ENCODE measurements around the gene VPS9D1.

Gene VPS9D1

GRCh38 chr16:89732918-89733242 is 12.2 kb upstream of the VPS9D1 start:
- in situ Hi-C loops (cut with MboI; ENCODE audit: low sequenced_read_pairs), result no loop called here

- in situ Hi-C loops (cut with MboI; ENCODE audit: low sequenced_read_pairs), result no loop called here
These were observed 11.6 kb upstream of the VPS9D1 start for GRCh38 chr16:89732142-89732917.

- in situ Hi-C loops (cut with MboI; ENCODE audit: low sequenced_read_pairs), result no loop called here
These were observed 10.0 kb upstream of the VPS9D1 start for GRCh38 chr16:89730610-89731234.

DNA sequence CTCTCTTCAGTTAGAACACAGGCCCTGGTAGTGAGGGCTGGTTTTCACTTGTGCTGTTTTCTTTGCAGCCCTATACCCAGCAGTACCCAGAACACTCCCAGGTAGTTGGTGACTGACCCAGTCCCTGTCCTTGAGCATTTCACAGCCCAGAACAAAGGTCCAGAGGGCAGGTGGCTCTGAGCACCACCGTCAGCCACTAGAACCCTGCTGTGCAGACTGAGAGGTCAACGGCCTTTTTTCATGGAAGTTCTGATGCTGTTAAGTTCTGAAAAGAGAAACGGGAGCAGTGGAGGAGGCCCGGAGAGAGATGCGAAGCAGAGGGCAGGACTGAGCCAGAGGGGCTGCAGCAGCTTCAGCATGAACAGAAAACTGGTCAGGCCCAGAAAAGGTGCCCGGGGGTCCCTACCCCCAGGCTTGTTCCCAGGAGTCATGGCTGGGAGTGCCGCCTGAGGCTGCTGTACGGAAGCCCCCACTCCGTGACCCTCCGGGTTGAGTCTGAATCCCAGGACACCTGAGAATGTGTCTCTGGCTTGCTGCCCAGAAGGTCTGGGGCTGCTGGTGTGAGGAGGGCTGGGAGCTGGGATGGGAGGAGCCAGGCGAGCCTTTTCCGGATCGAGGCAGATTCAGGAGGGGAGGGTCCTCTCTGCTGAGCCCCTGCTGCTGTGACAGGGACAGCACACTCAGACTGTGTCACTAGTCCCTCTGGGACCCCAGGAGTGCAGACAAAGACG is 9.3 kb upstream of the VPS9D1 start:
- in situ Hi-C loops (cut with MboI; ENCODE audit: low sequenced_read_pairs), result no loop called here

DNA sequence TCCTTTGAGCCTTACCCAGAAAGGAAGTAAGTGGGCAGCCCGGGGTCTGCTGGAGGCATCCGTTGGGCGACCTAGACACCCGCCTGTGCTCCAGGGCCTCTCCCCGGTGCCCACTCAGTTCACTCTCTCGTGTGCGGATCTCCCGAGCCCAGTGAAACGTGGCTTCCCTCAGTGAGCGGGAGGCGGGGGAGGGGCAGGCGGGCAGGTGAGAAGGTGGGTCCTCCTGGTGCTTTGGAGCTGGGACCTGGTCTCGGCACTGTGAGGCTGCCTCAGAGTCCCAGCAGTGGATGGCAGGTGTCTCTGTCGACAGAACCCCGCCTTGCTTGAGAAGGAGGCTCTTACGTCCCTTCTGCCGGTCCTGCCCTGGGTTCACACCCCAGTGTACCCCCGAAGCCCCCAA is 8.6 kb upstream of the VPS9D1 start:
- in situ Hi-C loops (cut with MboI; ENCODE audit: low sequenced_read_pairs), result no loop called here

- in situ Hi-C loops (cut with MboI; ENCODE audit: low sequenced_read_pairs), result no loop called here
These were observed 6.9 kb upstream of the VPS9D1 start for GRCh38 chr16:89727406-89728120.

DNA sequence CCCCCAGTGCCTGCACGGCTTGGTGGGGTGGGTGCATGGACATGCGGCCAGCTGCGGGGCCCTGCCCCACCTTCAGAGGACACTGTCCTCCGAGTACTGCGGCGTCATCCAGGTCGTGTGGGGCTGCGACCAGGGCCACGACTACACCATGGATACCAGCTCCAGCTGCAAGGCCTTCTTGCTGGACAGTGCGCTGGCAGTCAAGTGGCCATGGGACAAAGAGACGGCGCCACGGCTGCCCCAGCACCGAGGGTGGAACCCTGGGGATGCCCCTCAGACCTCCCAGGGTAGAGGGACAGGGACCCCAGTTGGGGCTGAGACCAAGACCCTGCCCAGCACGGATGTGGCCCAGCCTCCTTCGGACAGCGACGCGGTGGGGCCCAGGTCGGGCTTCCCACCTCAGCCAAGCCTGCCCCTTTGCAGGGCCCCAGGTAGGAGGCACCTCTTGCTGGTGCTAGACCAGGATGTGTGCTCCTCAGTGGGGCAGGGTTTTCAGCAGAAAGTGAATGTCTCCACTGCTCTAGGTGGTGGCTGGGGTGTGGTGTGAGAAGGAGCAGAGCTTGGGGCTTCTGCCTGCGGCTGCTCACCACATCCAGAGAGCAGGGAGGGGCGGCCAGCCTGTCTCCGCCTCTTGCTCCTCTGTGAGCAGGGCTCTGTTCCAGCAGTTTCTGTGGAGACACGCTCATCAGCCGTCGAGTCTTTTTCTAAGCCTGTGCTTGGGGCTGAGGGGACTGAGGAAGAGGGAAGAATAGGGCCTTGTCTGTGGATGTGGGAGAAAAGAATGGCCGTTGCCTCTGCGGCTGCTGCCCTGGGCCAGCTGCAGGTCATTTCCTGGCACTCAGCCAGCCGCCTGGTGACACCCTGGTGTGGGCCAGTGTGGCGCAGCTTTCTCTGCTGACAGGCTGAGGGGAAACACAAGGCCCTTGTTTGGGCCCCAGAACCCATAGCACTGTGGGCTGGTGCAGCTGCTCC is 2.9 kb upstream of the VPS9D1 start:
- in situ Hi-C loops (cut with MboI; ENCODE audit: low sequenced_read_pairs), result no loop called here

DNA sequence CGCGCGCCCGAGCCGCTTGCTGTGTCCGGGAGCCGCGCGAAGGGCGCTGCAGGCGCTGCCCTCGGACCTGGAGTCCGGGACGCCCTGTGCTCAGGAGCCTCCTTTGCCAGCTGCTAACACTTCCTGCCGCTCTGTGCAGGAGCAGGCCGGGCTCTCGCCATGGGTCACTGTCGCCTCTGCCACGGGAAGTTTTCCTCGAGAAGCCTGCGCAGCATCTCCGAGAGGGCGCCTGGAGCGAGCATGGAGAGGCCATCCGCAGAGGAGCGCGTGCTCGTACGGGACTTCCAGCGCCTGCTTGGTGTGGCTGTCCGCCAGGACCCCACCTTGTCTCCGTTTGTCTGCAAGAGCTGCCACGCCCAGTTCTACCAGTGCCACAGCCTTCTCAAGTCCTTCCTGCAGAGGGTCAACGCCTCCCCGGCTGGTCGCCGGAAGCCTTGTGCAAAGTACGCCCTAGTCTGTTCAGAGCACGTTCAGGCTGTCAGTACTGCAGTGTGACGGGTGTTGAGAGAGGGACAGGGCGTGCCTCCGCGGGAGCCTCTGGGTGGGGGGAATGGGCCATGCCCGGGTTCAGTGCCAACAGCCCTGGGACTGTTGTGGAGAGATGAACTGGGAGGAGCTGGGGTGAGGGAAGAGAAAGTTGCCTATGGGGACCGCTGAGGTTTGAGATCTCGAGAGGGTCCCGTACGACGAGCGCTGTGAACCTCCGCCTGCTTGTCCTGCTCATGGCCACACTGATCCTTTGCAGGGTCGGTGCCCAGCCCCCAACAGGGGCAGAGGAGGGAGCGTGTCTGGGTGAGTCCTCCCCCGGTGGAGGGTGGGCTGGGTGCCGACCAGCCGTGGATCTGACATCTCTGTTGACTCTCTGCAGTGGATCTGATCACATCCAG is 1.9 kb upstream of the VPS9D1 start:
- in situ Hi-C loops (cut with MboI; ENCODE audit: low sequenced_read_pairs), result no loop called here

DNA sequence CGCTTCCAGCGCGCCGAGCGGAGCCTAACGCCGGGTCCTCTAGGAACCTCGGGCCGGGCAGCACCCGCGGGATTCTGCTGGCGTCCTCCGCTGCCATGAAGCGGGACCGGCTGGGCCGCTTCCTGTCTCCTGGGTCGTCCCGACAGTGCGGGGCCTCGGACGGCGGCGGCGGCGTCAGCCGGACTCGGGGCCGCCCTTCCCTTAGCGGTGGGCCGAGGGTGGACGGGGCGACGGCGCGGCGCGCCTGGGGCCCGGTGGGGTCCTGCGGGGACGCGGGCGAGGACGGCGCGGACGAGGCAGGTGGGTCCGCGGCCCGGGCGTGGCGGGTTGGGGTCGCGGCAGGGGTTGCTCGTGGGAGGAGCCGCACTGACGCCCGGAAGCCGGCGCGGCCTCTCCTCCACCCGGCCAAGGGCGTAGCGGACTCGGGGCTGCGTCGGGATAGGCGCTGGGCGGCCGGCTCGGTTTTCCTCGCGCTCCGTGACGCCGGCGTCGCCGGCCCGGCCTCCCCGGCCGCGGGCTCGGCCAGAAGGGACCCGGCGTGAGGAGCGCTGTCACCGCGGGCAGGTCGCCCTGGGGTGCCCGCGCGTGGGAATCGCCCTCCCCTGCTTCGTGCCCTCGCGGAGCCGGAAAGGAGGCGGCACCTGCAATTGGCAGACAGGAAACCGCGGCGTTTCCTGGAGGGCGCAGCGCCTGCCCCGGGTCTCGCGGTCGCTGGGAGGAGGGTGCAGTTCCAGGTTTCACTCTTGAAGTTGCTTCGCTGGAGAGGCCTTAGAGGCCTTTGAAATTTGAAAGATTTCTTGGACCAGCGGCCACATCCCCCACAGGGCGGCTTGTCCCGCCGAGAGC is 1.1 kb upstream of the VPS9D1 start:
- in situ Hi-C loops (cut with MboI; ENCODE audit: low sequenced_read_pairs), result no loop called here

DNA sequence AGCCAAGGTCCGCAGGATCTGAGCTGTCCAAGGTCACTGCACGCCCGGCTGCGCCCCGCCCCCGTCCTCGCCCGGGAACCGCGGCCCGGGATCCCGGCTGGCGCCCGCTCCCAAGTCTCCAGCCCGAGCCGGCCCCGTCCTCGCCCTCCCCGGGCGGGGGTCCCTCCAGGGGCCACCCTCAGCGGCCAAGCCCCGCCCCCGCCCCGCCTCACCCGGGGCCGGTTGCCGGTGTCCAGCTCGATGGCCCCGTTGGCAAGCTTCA is 216 bp downstream of the VPS9D1 start:
- in situ Hi-C loops (cut with MboI; ENCODE audit: low sequenced_read_pairs), result no loop called here

DNA sequence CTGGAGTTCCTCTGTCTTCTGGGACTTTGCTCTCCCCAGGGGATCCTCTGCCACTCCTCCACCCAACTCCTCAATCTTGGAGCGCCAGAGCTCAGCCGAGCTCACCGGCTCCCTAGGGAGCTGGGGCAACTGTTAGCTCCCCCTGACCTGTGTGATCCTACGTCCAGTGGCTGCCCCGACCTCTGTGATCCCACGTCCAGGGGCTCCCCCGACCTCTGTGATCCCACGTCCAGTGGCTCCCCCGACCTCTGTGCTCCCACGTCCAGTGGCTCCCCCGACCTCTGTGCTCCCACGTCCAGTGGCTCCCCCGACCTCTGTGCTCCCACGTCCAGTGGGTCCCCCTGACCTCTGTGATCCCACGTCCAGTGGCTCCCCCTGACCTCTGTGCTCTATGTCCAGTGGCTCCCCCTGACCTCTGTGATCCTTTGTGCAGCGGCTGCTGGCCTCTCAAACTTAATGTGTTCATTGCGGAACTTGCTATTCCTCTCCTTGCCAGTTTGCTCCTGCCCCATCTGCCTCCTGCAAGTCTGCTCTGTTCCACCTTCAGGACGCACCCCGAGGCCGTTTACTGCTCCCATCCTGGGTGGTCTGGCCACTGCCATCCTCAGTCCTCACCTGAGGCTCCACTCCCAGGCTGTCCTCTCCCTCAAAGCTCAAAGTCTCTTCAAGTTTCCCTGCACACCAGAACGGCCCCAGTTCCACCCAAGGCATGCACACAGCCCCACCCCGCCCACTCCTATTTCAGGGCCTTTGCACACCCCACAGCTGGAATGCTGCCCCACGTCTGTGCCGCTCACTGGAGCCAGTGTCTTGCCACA is 2.8 kb downstream of the VPS9D1 start:
- in situ Hi-C loops (cut with MboI; ENCODE audit: low sequenced_read_pairs), result no loop called here

DNA sequence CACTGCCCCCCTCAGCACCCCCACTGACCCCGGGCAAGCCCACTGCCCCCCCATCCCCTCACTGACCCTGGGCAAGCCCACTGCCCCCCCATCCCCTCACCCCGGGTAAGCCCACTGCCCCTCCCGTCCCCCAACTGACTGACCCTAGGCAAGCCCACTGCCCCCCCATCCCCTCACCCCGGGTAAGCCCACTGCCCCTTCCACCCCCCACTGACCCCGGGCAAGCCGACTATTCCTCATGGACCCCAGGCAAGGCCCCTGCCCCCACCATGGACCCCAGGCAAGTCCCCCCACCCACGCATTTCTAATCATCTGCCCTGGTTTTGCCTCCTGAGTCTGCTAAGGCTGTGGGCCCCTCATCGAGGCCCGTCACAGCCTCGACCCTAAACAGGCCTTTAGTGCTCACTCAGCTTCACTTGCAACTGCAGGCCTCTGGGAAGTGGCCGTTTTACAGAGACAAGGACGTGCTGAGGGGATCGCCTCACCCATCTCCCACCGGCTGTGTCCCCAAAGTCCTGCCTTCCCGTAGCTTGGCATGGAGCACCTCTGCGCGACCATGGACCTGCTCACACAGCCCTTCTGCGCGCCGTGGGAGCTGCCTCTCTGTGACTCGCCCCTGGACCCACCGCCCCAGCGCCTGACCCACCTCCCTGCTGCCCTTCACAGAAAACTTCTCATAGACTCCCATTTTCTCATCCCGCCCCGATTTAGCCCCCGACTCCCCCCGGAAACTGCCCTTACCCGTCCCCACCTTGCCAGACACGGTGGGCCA is 3.6 kb downstream of the VPS9D1 start:
- in situ Hi-C loops (cut with MboI; ENCODE audit: low sequenced_read_pairs), result no loop called here

- in situ Hi-C loops (cut with MboI; ENCODE audit: low sequenced_read_pairs), result no loop called here
These were observed 4.2 kb downstream of the VPS9D1 start for GRCh38 chr16:89716493-89716892.

DNA sequence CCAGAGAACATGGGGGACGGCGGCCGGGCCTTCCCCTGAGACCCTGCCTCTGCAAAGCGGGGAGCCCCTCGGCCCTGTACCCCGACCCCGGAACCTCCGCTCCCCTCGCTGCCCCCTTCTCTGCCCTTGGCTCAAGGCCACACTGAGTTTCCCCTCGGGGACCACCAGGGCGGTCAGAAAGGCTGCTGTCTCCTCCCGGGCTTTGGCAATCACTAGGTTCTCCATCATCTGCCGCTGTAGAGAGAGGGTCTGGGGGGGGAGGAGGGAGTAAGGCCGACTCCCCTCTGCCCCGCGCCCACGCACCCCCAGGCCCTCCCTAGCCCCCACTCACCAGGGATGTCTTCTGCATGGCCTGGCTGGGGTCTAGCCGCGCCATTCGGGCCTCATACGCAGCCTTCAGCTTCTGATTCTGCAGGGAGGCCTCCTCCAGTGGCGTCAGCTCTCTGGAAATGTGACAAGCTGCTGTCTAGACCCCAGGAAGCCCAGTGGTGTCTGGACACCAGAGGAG is 8.4 kb downstream of the VPS9D1 start:
- in situ Hi-C loops (cut with MboI; ENCODE audit: low sequenced_read_pairs), result no loop called here

GRCh38 chr16:89711601-89712273 is 9.0 kb downstream of the VPS9D1 start:
- in situ Hi-C loops (cut with MboI; ENCODE audit: low sequenced_read_pairs), result no loop called here

All from HL-60/S4 treated with phorbol 12-myristate 13-acetate at 8.2 ng/mL for 4 days and 3 days (cell line).